HepG2 (cell line): ENCODE measurements around the gene NPAS2. TPM values are rescaled to one million over a fixed set of nuclear protein-coding genes. Genes with fewer than 3 reads are reported as not detected.
A peak's percentile ranks its signal among the peaks of the same experiment; 100 is the strongest.

Experiments used
- ASH2L ChIP-seq: fragments of 300-600, 200-600 bp; sonication (generic); IDR thresholded peaks from 2 replicates; pipeline ENCODE4 v1.7.0; 2017; ENCODE audit warnings: low read depth, mild to moderate bottlenecking, moderate library complexity, mixed read lengths, low read length; ENCODE audit not compliant: insufficient read length
- CREB3 ChIP-seq: sonication (generic); formaldehyde crosslinking; IDR thresholded peaks from 2 replicates; pipeline ENCODE4 v1.5.0; 2020; ENCODE audit warnings: missing genetic modification reagents
- NFIC ChIP-seq: IDR thresholded peaks from 2 replicates; pipeline ENCODE4 v1.6.1; 2012; ENCODE audit warnings: mild to moderate bottlenecking, low read length, inconsistent platforms
- NFYC ChIP-seq: IDR thresholded peaks from 2 replicates; pipeline ENCODE4 v1.6.1; 2016; ENCODE audit warnings: missing genetic modification reagents, missing compliant biosample characterization
- SOX13 ChIP-seq, 3 experiments: fragments of 450-650 bp in 1 of 3; sonication (generic) in 1 of 3; formaldehyde crosslinking in 1 of 3; IDR thresholded peaks in 2 of 3; conservative IDR thresholded peaks in 1 of 3; 2 replicates each; pipeline versions ENCODE4 v1.5.0 to v1.6.1; 2016 to 2020; ENCODE audit warnings: antibody characterized with exemption in 1 of 3, mild to moderate bottlenecking in 1 of 3, missing compliant biosample characterization in 1 of 3, missing genetic modification reagents in 1 of 3, moderate library complexity in 1 of 3
- SP4 ChIP-seq: sonication (generic); formaldehyde crosslinking; IDR thresholded peaks from 2 replicates; pipeline ENCODE4 v1.8.1; 2023; ENCODE audit warnings: mild to moderate bottlenecking, missing genetic modification reagents
- ZNF331 ChIP-seq: sonication (generic); formaldehyde crosslinking; IDR thresholded peaks from 2 replicates; pipeline ENCODE4 v1.4.0; 2020; ENCODE audit warnings: missing genetic modification reagents
- ZNF569 ChIP-seq: sonication (generic); formaldehyde crosslinking; IDR thresholded peaks from 2 replicates; pipeline ENCODE4 v1.5.0; 2020; ENCODE audit warnings: mild to moderate bottlenecking, missing genetic modification reagents, moderate library complexity, borderline replicate concordance
- polyA plus RNA-seq, 8 experiments: library from polyadenylated mRNA; depleted of rRNA in 3 of 8; stranded (reverse) in 7 of 8; unstranded in 1 of 8; fragments of >200 nt; fragmentation: Illumina TruSeq in 4 of 8; extraction: Trizol in 4 of 8; gene quantifications; 2 replicates each; pipeline versions ENCODE4 v1.2.1 to v1.2.3, GENCODE V29; 2011 to 2016; ENCODE audit warnings: low read depth in 4 of 8, missing spikeins in 1 of 8, mixed read lengths in 1 of 8; ENCODE audit not compliant: insufficient read depth in 1 of 8
- total RNA-seq, 5 experiments: library from RNA; depleted of rRNA; stranded (reverse); fragments of >200 nt; fragmentation: Illumina TruSeq; extraction: Trizol; gene quantifications; 2 replicates each; pipeline ENCODE4 v1.2.3, GENCODE V29; 2016; ENCODE audit warnings: low read depth in 1 of 5
- TF ChIP-seq, protein P1 (sequence below): sonication (generic); formaldehyde crosslinking; IDR thresholded peaks from 2 replicates; pipeline ENCODE4 v1.4.0; 2020; ENCODE audit warnings: missing genetic modification reagents

NPAS2 gene
- total and polyA plus RNA-seq, 2 of the 13 experiments (the other 11 are each of a cell fraction or from before 2014, with no cell fraction given): 14.8 to 37.5 TPM

- TF ChIP-seq NFYC (CRISPR knock-in tag) (no peak), ZNF569 (CRISPR knock-in tag) (no peak), SOX13 (IDR thresholded peaks at IDR 0.05) (no peak), SOX13 (CRISPR knock-in tag; conservative IDR thresholded peaks at IDR 0.05 in 1 of 2, IDR thresholded peaks at IDR 0.05 in 1 of 2) (0 out of 4 replicates have a peak, but pooled peaks of 1 of the 2 experiments have one; percentile 14), ASH2L (no peak), ZNF331 (0 out of 2 replicates have a peak, but pooled peaks have one; percentile 14), NFIC (peak; percentile 43; the same call in 1 of the 2 replicates), CREB3 (no peak), SP4 (CRISPR knock-in tag) (0 out of 2 replicates have a peak, but pooled peaks have one; percentile 26)
- TF ChIP-seq, protein P1, sequence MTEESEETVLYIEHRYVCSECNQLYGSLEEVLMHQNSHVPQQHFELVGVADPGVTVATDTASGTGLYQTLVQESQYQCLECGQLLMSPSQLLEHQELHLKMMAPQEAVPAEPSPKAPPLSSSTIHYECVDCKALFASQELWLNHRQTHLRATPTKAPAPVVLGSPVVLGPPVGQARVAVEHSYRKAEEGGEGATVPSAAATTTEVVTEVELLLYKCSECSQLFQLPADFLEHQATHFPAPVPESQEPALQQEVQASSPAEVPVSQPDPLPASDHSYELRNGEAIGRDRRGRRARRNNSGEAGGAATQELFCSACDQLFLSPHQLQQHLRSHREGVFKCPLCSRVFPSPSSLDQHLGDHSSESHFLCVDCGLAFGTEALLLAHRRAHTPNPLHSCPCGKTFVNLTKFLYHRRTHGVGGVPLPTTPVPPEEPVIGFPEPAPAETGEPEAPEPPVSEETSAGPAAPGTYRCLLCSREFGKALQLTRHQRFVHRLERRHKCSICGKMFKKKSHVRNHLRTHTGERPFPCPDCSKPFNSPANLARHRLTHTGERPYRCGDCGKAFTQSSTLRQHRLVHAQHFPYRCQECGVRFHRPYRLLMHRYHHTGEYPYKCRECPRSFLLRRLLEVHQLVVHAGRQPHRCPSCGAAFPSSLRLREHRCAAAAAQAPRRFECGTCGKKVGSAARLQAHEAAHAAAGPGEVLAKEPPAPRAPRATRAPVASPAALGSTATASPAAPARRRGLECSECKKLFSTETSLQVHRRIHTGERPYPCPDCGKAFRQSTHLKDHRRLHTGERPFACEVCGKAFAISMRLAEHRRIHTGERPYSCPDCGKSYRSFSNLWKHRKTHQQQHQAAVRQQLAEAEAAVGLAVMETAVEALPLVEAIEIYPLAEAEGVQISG (CRISPR knock-in tag): no peak
Measured at GRCh38 chr2:100886085-100886484, 66.1 kb downstream of the NPAS2 start (continued).
